ENCODE measurements around the gene NUPR2. TPM values are rescaled to one million over a fixed set of nuclear protein-coding genes. Genes with fewer than 3 reads are reported as not detected.
"Not testable (repeated sequence)": the region's sequence is repeated elsewhere in the genome, so short reads cannot be mapped to it uniquely, and the experiment has no call there.

The NUPR2 gene, protein sequence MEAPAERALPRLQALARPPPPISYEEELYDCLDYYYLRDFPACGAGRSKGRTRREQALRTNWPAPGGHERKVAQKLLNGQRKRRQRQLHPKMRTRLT
- not detected for total RNA-seq
- polyA plus RNA-seq = not detected
- long read RNA-seq, donor 1 = 0 reads
- long read RNA-seq, donor 2, partial matches to known transcripts = 0 of 1 reads
- long read RNA-seq, donor 2, other reads (novel, unspliced or antisense) = 0 of 1 reads

GRCh38 chr7:56115852-56116538 is at the start of gene NUPR2:
Gene NUPR2 (minus strand): TSS chr7:56116417. CDS start chr7:56116314, 103 bp downstream.
- intact Hi-C loops (cut with DNase I; ENCODE audit: low total_unique reads) = no loop called here
- Histone ChIP-seq H3K4me1 (peaks cover 0 to 8% (median 0%) of the 10 kb centered on the region in 6 donors), H3K27me3 (replicated peaks in 1 of 7) (peaks cover 2 to 29% (median 16%) of the 10 kb centered on the region in 7 donors), H3K9me3 (no peaks in the 10 kb centered on the region), H3K4me3 (peak within 1 kb of the TSS in 2 of 8 donors; percentile 2 to 35), H3K36me3 (no peaks in the 10 kb centered on the region), H3K27ac (no peak within 1 kb of the TSS)
- TF ChIP-seq CTCF (IDR thresholded peaks at IDR 0.05 in 8 of 11, conservative IDR thresholded peaks at IDR 0.05 in 3 of 11) (no peak), POLR2A (IDR thresholded peaks at IDR 0.05) (no peak), POLR2AphosphoS5 (IDR thresholded peaks at IDR 0.05) (no peak)
- WGBS, 5 donors = 8 to 18% (median 11%) methylated on average over 22 to 65 of the region's 65 CpGs
- DNase-seq = no peak

DNA sequence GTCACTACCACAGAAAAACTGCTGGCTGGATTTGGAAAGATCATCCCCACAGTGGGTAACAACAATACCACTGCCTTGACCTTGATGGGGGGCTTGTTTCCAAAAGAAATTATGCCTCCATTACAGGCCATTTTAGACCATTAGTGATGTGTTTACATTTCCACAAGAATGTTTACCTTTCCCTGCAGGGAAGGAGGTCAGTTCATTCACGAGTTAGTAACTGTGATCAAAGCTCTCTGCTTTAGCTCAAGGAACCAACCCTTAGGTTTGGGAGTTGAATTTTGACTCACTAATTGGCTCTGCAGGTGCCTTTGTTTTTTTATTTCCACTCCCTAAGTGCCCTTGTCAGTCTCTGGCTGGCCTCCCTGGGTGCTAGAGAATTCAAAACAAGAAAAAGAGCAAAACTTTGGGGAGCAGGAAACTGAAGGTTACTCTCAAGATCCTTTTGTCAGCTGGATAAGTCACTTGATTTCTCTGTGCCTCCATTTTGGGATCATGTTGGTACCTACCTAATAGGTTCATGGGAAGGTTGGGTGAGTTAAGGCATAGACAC is 41.1 kb upstream of the NUPR2 start:
- intact Hi-C loops (cut with DNase I; ENCODE audit: low total_unique reads) = no loop called here
- TF ChIP-seq CTCF (IDR thresholded peaks at IDR 0.05 in 8 of 11, conservative IDR thresholded peaks at IDR 0.05 in 3 of 11) (no peak), POLR2A (IDR thresholded peaks at IDR 0.05) (no peak), POLR2AphosphoS5 (IDR thresholded peaks at IDR 0.05) (no peak)
- peaks cover 2 to 35% (median 26%) of the 10 kb centered on the region in 8 donors for H3K9me3 ChIP-seq
- H3K27me3 ChIP-seq (replicated peaks in 1 of 7) = no peaks in the 10 kb centered on the region
- DNase-seq = no peak
- 0 to 6% (median 3%) methylated on average over 1 of the region's 1 CpG for WGBS, 5 donors
- no peak overlapping the region for H3K27ac ChIP-seq
- no peaks in the 10 kb centered on the region for H3K4me1 ChIP-seq
- no peak overlapping the region for H3K4me3 ChIP-seq
- H3K36me3 ChIP-seq = no peaks in the 10 kb centered on the region

- H3K4me1 ChIP-seq; H3K9me3 ChIP-seq; H3K36me3 ChIP-seq; H3K27ac ChIP-seq; DNase-seq; intact Hi-C loops (cut with DNase I; ENCODE audit: low total_unique reads); H3K4me3 ChIP-seq; H3K27me3 ChIP-seq (replicated peaks in 1 of 7): not testable (repeated sequence)
- WGBS, 5 donors = 70 to 84% (median 77%) methylated on average over 2 of the region's 2 CpGs
These were observed 14.8 kb upstream of the NUPR2 start for GRCh38 chr7:56131062-56131461.

DNA sequence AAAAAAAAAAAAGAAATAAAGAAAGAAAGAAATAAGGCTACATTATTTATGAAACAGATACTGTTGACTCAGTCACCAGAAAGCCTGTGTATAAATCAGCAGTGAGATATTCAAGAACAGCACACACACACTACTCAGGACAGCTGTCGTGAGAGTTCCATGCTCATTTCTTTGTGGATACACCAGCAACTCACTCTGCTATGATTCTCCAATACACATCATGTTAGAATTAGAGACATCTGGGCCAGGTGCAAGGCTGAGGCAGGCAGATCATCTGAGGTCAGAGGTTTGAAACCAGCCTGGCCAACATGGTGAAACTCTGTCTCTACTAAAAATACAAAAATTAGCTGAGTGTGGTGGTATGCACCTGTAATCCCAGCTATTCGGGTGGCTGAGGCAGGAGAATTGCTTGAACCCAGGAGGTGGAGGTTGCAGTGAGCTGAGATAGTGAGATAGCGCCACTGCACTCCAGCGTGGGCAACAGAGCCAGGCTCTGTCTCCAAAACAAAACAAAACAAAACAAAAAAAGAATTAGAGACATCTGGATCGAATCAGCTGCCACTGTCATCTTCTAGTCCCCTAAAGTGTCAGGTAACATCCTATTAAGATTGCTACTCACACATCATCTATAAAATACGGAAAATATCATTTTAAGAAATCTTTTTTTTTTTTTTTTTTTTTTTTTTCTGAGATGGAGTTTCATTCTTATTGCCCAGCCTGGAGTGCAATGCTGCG is 11.2 kb upstream of the NUPR2 start:
- DNase-seq = no peak
- H3K4me3 ChIP-seq = no peak overlapping the region
- H3K9me3 ChIP-seq = no peaks in the 10 kb centered on the region
- H3K27me3 ChIP-seq (replicated peaks in 1 of 7) = no peaks in the 10 kb centered on the region
- TF ChIP-seq POLR2A (IDR thresholded peaks at IDR 0.05) (no peak), POLR2AphosphoS5 (IDR thresholded peaks at IDR 0.05) (no peak), CTCF (IDR thresholded peaks at IDR 0.05 in 8 of 11, conservative IDR thresholded peaks at IDR 0.05 in 3 of 11) (no peak)
- no peaks in the 10 kb centered on the region for H3K36me3 ChIP-seq
- intact Hi-C loops (cut with DNase I; ENCODE audit: low total_unique reads) = no loop called here
- no peaks in the 10 kb centered on the region for H3K4me1 ChIP-seq
- H3K27ac ChIP-seq = no peak overlapping the region
- 74 to 85% (median 80%) methylated on average over 7 of the region's 7 CpGs for WGBS, 5 donors
